Heart left ventricle (tissue), 16 donors: ENCODE results near the gene OR9Q1. TPM values are rescaled to one million over a fixed set of nuclear protein-coding genes. Genes with fewer than 3 reads are reported as not detected.
"Not testable (repeated sequence)": the region's sequence is repeated elsewhere in the genome, so short reads cannot be mapped to it uniquely, and the experiment has no call there.

ENCODE experiments used
- ATAC-seq, 4 donors: fragments of 200-7000 bp; cut with Tn5 transposase; one replicate each; pipeline ENCODE4 v1.9.1; 2020 to 2022; ENCODE audit warnings: moderate library complexity in 4 of 4, mild to moderate bottlenecking in 3 of 4, moderate number of reproducible peaks in 1 of 4
- DNase-seq, 5 donors: peaks; one replicate each; pipeline ENCODE4 v3.0.0-alpha.2; 2020
- H3K27ac ChIP-seq, 12 donors: fragments of 200-600 bp; sonication (generic) in 4 of 12; one replicate each; pipeline versions ENCODE4 v1.5.0 to v1.8.0; 2016 to 2022; ENCODE audit warnings: mild to moderate bottlenecking in 2 of 12
- H3K27me3 ChIP-seq, 9 donors: fragments of 200-600 bp; sonication (generic) in 2 of 9; one replicate each; pipeline versions ENCODE4 v1.5.1 to v1.8.0; 2016 to 2022; ENCODE audit warnings: mild to moderate bottlenecking in 3 of 9
- H3K36me3 ChIP-seq, 9 donors: fragments of 200-600 bp; sonication (generic) in 2 of 9; one replicate each; pipeline versions ENCODE4 v1.5.0 to v1.8.0; 2018 to 2022; ENCODE audit warnings: mild to moderate bottlenecking in 2 of 9
- H3K4me1 ChIP-seq, 12 donors: fragments of 200-600 bp; sonication (generic) in 4 of 12; one replicate each; pipeline versions ENCODE4 v1.5.0 to v1.8.0; 2016 to 2022; ENCODE audit warnings: mild to moderate bottlenecking in 3 of 12
- H3K4me3 ChIP-seq, 12 donors: fragments of 200-600 bp; sonication (generic) in 4 of 12; one replicate each; pipeline versions ENCODE4 v1.5.0 to v1.8.0; 2017 to 2022; ENCODE audit warnings: mild to moderate bottlenecking in 9 of 12, moderate library complexity in 4 of 12
- H3K9me3 ChIP-seq, 12 donors: fragments of 200-600 bp; sonication (generic) in 4 of 12; one replicate each; pipeline versions ENCODE4 v1.5.0 to v1.8.0; 2016 to 2022; ENCODE audit warnings: mild to moderate bottlenecking in 1 of 12
- CTCF ChIP-seq, 12 donors: fragments of 200-600 bp; sonication (generic) in 4 of 12; IDR thresholded peaks; one replicate each; pipeline versions ENCODE4 v1.5.0 to v1.8.0; 2018 to 2022; ENCODE audit warnings: antibody characterized with exemption in 12 of 12, mild to moderate bottlenecking in 5 of 12
- POLR2A ChIP-seq, 2 donors: fragments of 450-650 bp; IDR thresholded peaks; one replicate each; pipeline ENCODE4 v1.6.1; 2017; ENCODE audit warnings: antibody characterized with exemption in 2 of 2, mild to moderate bottlenecking in 2 of 2, moderate library complexity in 2 of 2
- WGBS, 4 donors: extraction: QIAGEN DNeasy Blood & Tissue Kit in 2 of 4; methylation state at CpG; one replicate each; pipeline versions ENCODE4 v1.1.5 to v1.1.7; 2013 to 2018; 5-methylcytosine and 5-hydroxymethylcytosine counted together
- intact Hi-C, 10 donors: fragments of 100-400 bp; cut with DNase I; formaldehyde crosslinking; loops; one replicate each; pipeline versions ENCODE4 v1.11.1 to v1.14.2; 2022
- polyA plus RNA-seq, 2 donors: library from polyadenylated mRNA; stranded (reverse); fragments of 200-250 nt; gene quantifications; one replicate each; pipeline ENCODE4 v1.2.3, GENCODE V29; 2013
- total RNA-seq, 9 donors: library from RNA; depleted of rRNA in 2 of 9; stranded (reverse); fragments of >200 nt in 2 of 9; fragmentation: NEBNext Ultra II Directional in 3 of 9; extraction: Animal tissue kit (Norgen Biotek cat#: 25700) in 3 of 9; gene quantifications; one replicate each; pipeline versions ENCODE4 v1.1.0 to v1.2.4, GENCODE V29; 2016 to 2023
- donor health status: ischemic (EF 13 %, LVEDD 7.1; RV severe dilation, severe dysfunction).
- donor health status: healthy with polysubstance abuse.
- donor health status: DM: no; HTN: yes; CAD: no.
- donor health status: DM: no; HTN: no; CAD: no.
- donor health status: ischemic (EF 25% LVEDD 6.9; RV normal size, moderate dysfunction).
- donor health status: ischemic (EF 25% LVEDD 5.7; RV mildly dilated, moderate dysfunction).
- donor health status: healthy.
- donor health status: DM: yes; HTN: yes; CAD: no.
- donor health status: ischemic (EF 35%, LVEDD 5.7; RV mildly dilated, moderate dysfunction).
- donor health status: nonischemic (EF 11% LVEDD 7.7; RV severe dilation, severe dysfunction).
- donor health status: DM: yes; HTN: yes; CAD: no.
- donor health status: PGD.
- donor health status: ischemic (EF 29% LVEDD 5.4; RV normal size, mild dysfunction).
- donor health status: nonischemic (EF 23%, LVEDD 6.1; RV moderate dilation, normal function).

The OR9Q1 gene
- total and polyA plus RNA-seq, 11 donors: not detected

GRCh38 chr11:58199271-58199670 is 175.6 kb downstream of the OR9Q1 start:
- TF ChIP-seq POLR2A (IDR thresholded peaks at IDR 0.05): no peak
- TF ChIP-seq CTCF (IDR thresholded peaks at IDR 0.05): no peak
- ATAC-seq: no peak
- Histone ChIP-seq H3K27ac (no peak overlapping the region), H3K27me3 (no peaks in the 10 kb centered on the region), H3K4me3 (no peak overlapping the region), H3K36me3 (no peaks in the 10 kb centered on the region), H3K4me1 (no peaks in the 10 kb centered on the region), H3K9me3 (peaks cover 0 to 30% (median 9%) of the 10 kb centered on the region in 12 donors)
- DNase-seq: no peak
- 51 to 54% (median 51%) methylated on average over 1 of the region's 1 CpG for WGBS, 4 donors
- intact Hi-C loops: no loop called here

- H3K27ac ChIP-seq: no peak within 1 kb of the TSS
- ATAC-seq (no peak), DNase-seq (no peak)
- H3K36me3 ChIP-seq: no peaks in the 10 kb centered on the region
- no peaks in the 10 kb centered on the region for H3K27me3 ChIP-seq
- H3K4me3 ChIP-seq: no peak within 1 kb of the TSS
- TF ChIP-seq CTCF (IDR thresholded peaks at IDR 0.05): no peak
- no peak for TF ChIP-seq POLR2A (IDR thresholded peaks at IDR 0.05)
- H3K9me3 ChIP-seq: no peaks in the 10 kb centered on the region
- intact Hi-C loops: no loop called here
- no peaks in the 10 kb centered on the region for H3K4me1 ChIP-seq
These were observed 180.4 kb downstream of the OR9Q1 start, which contains the start of gene OR1S2 for GRCh38 chr11:58204042-58204441. Gene OR1S2 (minus strand): TSS chr11:58204142. CDS start chr11:58204142, 0 bp downstream.

- DNase-seq, H3K27ac ChIP-seq, H3K36me3 ChIP-seq, H3K4me3 ChIP-seq, H3K4me1 ChIP-seq, intact Hi-C loops, H3K9me3 ChIP-seq, H3K27me3 ChIP-seq, ATAC-seq: not testable (repeated sequence)
- 79 to 95% (median 91%) methylated on average over 2 of the region's 2 CpGs for WGBS, 4 donors
These were observed 188.7 kb downstream of the OR9Q1 start, which contains the start of gene OR1S1 for GRCh38 chr11:58212420-58212819. Gene OR1S1 (plus strand): TSS chr11:58212720.

- intact Hi-C loops: no loop called here
- TF ChIP-seq POLR2A (IDR thresholded peaks at IDR 0.05): no peak
- TF ChIP-seq CTCF (IDR thresholded peaks at IDR 0.05): no peak
These were observed 192.8 kb downstream of the OR9Q1 start for GRCh38 chr11:58216476-58216875.

GRCh38 chr11:58222721-58223120 is 199.0 kb downstream of the OR9Q1 start:
- intact Hi-C loops: no loop called here
- H3K9me3 ChIP-seq: no peaks in the 10 kb centered on the region

More at GRCh38 chr11:58216476-58216875, 192.8 kb downstream of the OR9Q1 start:
- ATAC-seq (no peak), DNase-seq (no peak)
- Histone ChIP-seq H3K27me3 (no peaks in the 10 kb centered on the region), H3K36me3 (no peaks in the 10 kb centered on the region), H3K4me3 (no peak overlapping the region), H3K4me1 (no peaks in the 10 kb centered on the region), H3K9me3 (no peaks in the 10 kb centered on the region), H3K27ac (no peak overlapping the region)

More at GRCh38 chr11:58222721-58223120, 199.0 kb downstream of the OR9Q1 start:
- 69 to 75% (median 73%) methylated on average over 7 of the region's 7 CpGs for WGBS, 4 donors
- no peaks in the 10 kb centered on the region for H3K36me3 ChIP-seq
- ATAC-seq: no peak
- TF ChIP-seq POLR2A (IDR thresholded peaks at IDR 0.05) (no peak), CTCF (IDR thresholded peaks at IDR 0.05) (no peak)
- no peak overlapping the region for H3K27ac ChIP-seq
- DNase-seq: no peak
- no peaks in the 10 kb centered on the region for H3K27me3 ChIP-seq
- H3K4me3 ChIP-seq: no peak overlapping the region
- no peaks in the 10 kb centered on the region for H3K4me1 ChIP-seq
